IMR-90 (cell line): ENCODE measurements around the gene RTN4RL2. TPM values are rescaled to one million over a fixed set of nuclear protein-coding genes. Genes with fewer than 3 reads are reported as not detected.

Experiments
- ATAC-seq: fragments of 200-7000 bp; cut with Tn5 transposase; 2 replicates; pipeline ENCODE4 v1.9.1; 2020; ENCODE audit warnings: low read depth, mild to moderate bottlenecking, moderate library complexity
- BruUV-seq: library from RNA; stranded (reverse); fragments of 400-500 nt; replicated peaks from 2 replicates; lab custom pipeline; 2021; lab: Mats Ljungman, UMichigan
- CTCF ChIA-PET: fragments of 300-600 bp; formaldehyde crosslinking; extraction: SDS; loops from one replicate; lab custom pipeline; 2021; ENCODE audit warnings: antibody characterized with exemption; lab: Yijun Ruan, JAX
- POLR2A ChIA-PET: fragments of 300-600 bp; sonication (Branson Sonifier 250); formaldehyde crosslinking; loops from one replicate; lab custom pipeline; 2022; ENCODE audit warnings: antibody characterized with exemption; ENCODE audit not compliant: unreplicated experiment; lab: Charles Lee
- DNase-seq: peaks from one replicate; pipeline ENCODE4 v3.0.0; 2013
- H2AFZ ChIP-seq: replicated peaks from 2 replicates; pipeline ENCODE3; 2013; ENCODE audit warnings: low read length, mild to moderate bottlenecking; ENCODE audit not compliant: poor library complexity
- H2AK5ac ChIP-seq: 2 replicates; pipeline ENCODE4 v1.6.1; 2013; ENCODE audit warnings: low read depth, low read length, inconsistent platforms
- H2AK9ac ChIP-seq: replicated peaks from 2 replicates; pipeline ENCODE3; 2013; ENCODE audit warnings: mild to moderate bottlenecking, low read depth, low read length, moderate library complexity; ENCODE audit not compliant: poor library complexity
- H2BK120ac ChIP-seq: 2 replicates; pipeline ENCODE4 v1.6.1; 2013; ENCODE audit warnings: low read depth, low read length, inconsistent platforms
- H2BK15ac ChIP-seq: 3 replicates; pipeline ENCODE4 v1.6.1; 2013; ENCODE audit warnings: low read depth, low read length, inconsistent platforms
- H2BK20ac ChIP-seq: 2 replicates; pipeline ENCODE4 v1.6.1; 2013; ENCODE audit warnings: low read depth, mild to moderate bottlenecking, inconsistent platforms, low read length, moderate library complexity
- H2BK5ac ChIP-seq: 2 replicates; pipeline ENCODE4 v1.6.1; 2013; ENCODE audit warnings: mild to moderate bottlenecking, low read depth, low read length, inconsistent platforms; ENCODE audit not compliant: poor library complexity, severe bottlenecking
- H3K14ac ChIP-seq: replicated peaks from 2 replicates; pipeline ENCODE4 v1.6.1; 2013; ENCODE audit warnings: low read depth, low read length, inconsistent platforms
- H3K18ac ChIP-seq: 2 replicates; pipeline ENCODE4 v1.6.1; 2013; ENCODE audit warnings: low read depth, low read length, control low read depth
- H3K23ac ChIP-seq: 2 replicates; pipeline ENCODE4 v1.6.1; 2013; ENCODE audit warnings: low read depth, low read length, inconsistent platforms
- H3K27ac ChIP-seq: 2 replicates; pipeline ENCODE4 v1.5.1; 2013; ENCODE audit warnings: mild to moderate bottlenecking, control low read depth, low read length; ENCODE audit not compliant: insufficient read depth
- H3K27me3 ChIP-seq: 2 replicates; pipeline ENCODE4 v1.6.1; 2013; ENCODE audit warnings: low read length; ENCODE audit not compliant: control insufficient read depth, insufficient read depth
- H3K36me3 ChIP-seq: 2 replicates; pipeline ENCODE4 v1.6.1; 2013; ENCODE audit warnings: low read length, mixed read lengths; ENCODE audit not compliant: control insufficient read depth, insufficient read depth
- H3K4ac ChIP-seq: 2 replicates; pipeline ENCODE4 v1.6.1; 2013; ENCODE audit warnings: low read depth, low read length, inconsistent platforms
- H3K4me1 ChIP-seq: 2 replicates; pipeline ENCODE4 v1.6.1; 2013; ENCODE audit warnings: low read length, mixed read lengths; ENCODE audit not compliant: control insufficient read depth, insufficient read depth
- H3K4me2 ChIP-seq: 2 replicates; pipeline ENCODE4 v1.6.1; 2013; ENCODE audit warnings: low read depth, mild to moderate bottlenecking, control low read depth, low read length, moderate library complexity
- H3K4me3 ChIP-seq: 2 replicates; pipeline ENCODE4 v1.5.1; 2013; ENCODE audit warnings: low read depth, mild to moderate bottlenecking, control low read depth, low read length, moderate library complexity; ENCODE audit not compliant: insufficient read depth
- H3K56ac ChIP-seq: 2 replicates; pipeline ENCODE4 v1.6.1; 2013; ENCODE audit warnings: low read length, inconsistent platforms; ENCODE audit not compliant: insufficient read depth; ENCODE audit errors: extremely low read depth
- H3K79me1 ChIP-seq, 2 experiments: 2 replicates each; pipeline ENCODE4 v1.6.1; 2013; ENCODE audit warnings: low read length in 2 of 2, inconsistent platforms in 1 of 2, low read depth in 1 of 2
- H3K9ac ChIP-seq: 2 replicates; pipeline ENCODE4 v1.6.1; 2013; ENCODE audit warnings: low read depth, low read length, control low read depth
- H3K9me1 ChIP-seq: 2 replicates; pipeline ENCODE4 v1.6.1; 2013; ENCODE audit warnings: low read length, inconsistent platforms; ENCODE audit not compliant: insufficient read depth
- H3K9me3 ChIP-seq: 2 replicates; pipeline ENCODE4 v1.6.1; 2013; ENCODE audit warnings: low read length; ENCODE audit not compliant: control insufficient read depth, insufficient read depth
- H4K20me1 ChIP-seq: 2 replicates; pipeline ENCODE4 v1.6.1; 2013; ENCODE audit warnings: low read length, inconsistent platforms; ENCODE audit not compliant: insufficient read depth
- H4K5ac ChIP-seq: 2 replicates; pipeline ENCODE4 v1.6.1; 2013; ENCODE audit warnings: mild to moderate bottlenecking, low read depth, low read length, control low read depth
- H4K8ac ChIP-seq, 2 experiments: 2 replicates each; pipeline ENCODE4 v1.6.1; 2013; ENCODE audit warnings: low read depth in 2 of 2, low read length in 2 of 2, control low read depth in 1 of 2, inconsistent platforms in 1 of 2
- H4K91ac ChIP-seq: 2 replicates; pipeline ENCODE4 v1.6.1; 2013; ENCODE audit warnings: low read depth, low read length, inconsistent platforms; ENCODE audit not compliant: insufficient read depth
- CEBPB ChIP-seq: IDR thresholded peaks from 2 replicates; pipeline ENCODE4 v1.6.1; 2012; ENCODE audit warnings: low read depth, low read length, improper control_type of control experiment
- RCOR1 ChIP-seq: IDR thresholded peaks from 2 replicates; pipeline ENCODE4 v1.6.1; 2012; ENCODE audit warnings: mild to moderate bottlenecking, low read length, improper control_type of control experiment; ENCODE audit not compliant: insufficient replicate concordance
- WGBS, 2 experiments: methylation state at CpG; one replicate each; pipeline versions ENCODE4 v1.1.5 to v1.1.7; 2013; ENCODE audit warnings: missing lambda C conversion rate in 2 of 2; ENCODE audit not compliant: insufficient read length in 1 of 2; ENCODE audit errors: extremely low coverage in 2 of 2; 5-methylcytosine and 5-hydroxymethylcytosine counted together
- dilution Hi-C: fragments of 300-500 bp; cut with HindIII; formaldehyde crosslinking; loops from one replicate; pipeline ENCODE4 v1.14.3; 2018; ENCODE audit warnings: low sequenced_read_pairs; ENCODE audit not compliant: unreplicated experiment
- in situ Hi-C: fragments of 300-500 bp; cut with MboI; formaldehyde crosslinking; loops from 3 replicates; pipeline ENCODE4 v1.14.3; 2019; ENCODE audit warnings: low sequenced_read_pairs, inconsistent platforms, mixed read lengths
- intact Hi-C: fragments of 100-400 bp; cut with micrococcal nuclease; formaldehyde crosslinking; loops from 2 replicates; pipeline ENCODE4 v1.10.0; 2022
- polyA plus RNA-seq, 3 experiments: library from polyadenylated mRNA; depleted of rRNA; stranded (reverse); fragments of >200 nt; gene quantifications; 2 replicates each; pipeline ENCODE4 v1.2.3, GENCODE V29; 2012; ENCODE audit warnings: low replicate concordance in 1 of 3
- total RNA-seq: library from RNA; depleted of rRNA; stranded (reverse); fragments of >200 nt; gene quantifications from 2 replicates; pipeline ENCODE4 v1.2.3, GENCODE V29; 2012

The RTN4RL2 gene
- total and polyA plus RNA-seq, 2 of the 4 experiments (the other 2 are of a cell fraction) = 1.5 TPM; not detected in 1

DNA sequence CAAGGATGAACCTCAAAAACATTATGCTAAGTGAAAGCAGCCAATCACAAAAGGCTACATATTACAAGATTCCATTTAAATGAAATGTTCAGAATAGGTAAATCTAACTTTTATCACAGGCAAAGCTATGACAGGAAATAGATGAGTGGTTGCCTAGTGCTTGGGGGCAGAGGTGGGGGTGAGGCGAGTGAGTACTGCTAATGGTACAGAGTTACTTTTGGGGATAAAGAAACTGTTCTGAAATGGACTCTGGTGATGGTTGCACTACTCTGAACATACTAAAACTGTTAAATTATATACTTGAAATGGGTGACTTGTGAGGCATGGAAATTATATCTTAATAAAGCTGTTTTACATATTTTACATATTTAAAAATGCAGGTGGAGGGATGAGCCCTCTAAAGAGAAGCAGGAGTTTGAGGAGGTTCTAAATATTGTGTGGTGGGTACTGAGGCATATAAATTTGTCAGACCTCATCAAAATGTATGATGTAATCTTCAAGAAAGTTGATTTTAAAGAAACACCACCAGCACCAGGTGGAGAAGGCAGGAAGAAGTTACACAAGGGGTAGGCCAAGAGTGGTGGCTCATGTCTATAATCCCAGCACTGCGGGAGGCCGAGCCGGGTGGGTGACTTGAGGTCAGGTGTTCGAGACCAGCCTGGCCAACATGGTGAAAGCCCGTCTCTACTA, 51.6 kb downstream of the RTN4RL2 start:
- ATAC-seq = no peak

More for the DNA sequence above, 51.6 kb downstream of the RTN4RL2 start:
- no peak for DNase-seq
- Histone ChIP-seq H2BK120ac (no peak overlapping the region), H3K14ac (no peak overlapping the region), H3K56ac (no peak overlapping the region), H3K4ac (no peak overlapping the region), H2BK5ac (no peak overlapping the region), H3K9me1 (no peaks in the 10 kb centered on the region; the same call in 1 of the 2 replicates), H3K79me1 (peaks cover 7 to 24% of the 10 kb centered on the region in 2 experiments; a peak in 3 of 4 replicates), H3K4me3 (no peak overlapping the region), H2AFZ (no peak overlapping the region), H4K20me1 (peaks cover 7% of the 10 kb centered on the region; the same call in 1 of the 2 replicates), H4K8ac (no peak overlapping the region), H3K9ac (no peak overlapping the region), H4K5ac (no peak overlapping the region), H3K4me1 (no peaks in the 10 kb centered on the region; the same call in 1 of the 2 replicates), H2AK9ac (no peak overlapping the region), H3K9me3 (no peaks in the 10 kb centered on the region), H3K27ac (no peak overlapping the region), H3K4me2 (no peak overlapping the region), H3K36me3 (peaks cover 8% of the 10 kb centered on the region; the same call in 1 of the 2 replicates), H2BK20ac (no peak overlapping the region), H3K23ac (no peak overlapping the region), H3K18ac (no peak overlapping the region), H4K91ac (no peak overlapping the region), H3K27me3 (no peaks in the 10 kb centered on the region), H2BK15ac (no peak overlapping the region), H2AK5ac (no peak overlapping the region)
- POLR2A ChIA-PET = no interaction called here
- 90% methylated on average over 4 of the region's 6 CpGs; no CpG with 5 or more reads in 1 of the 2 experiments for WGBS, 2 experiments
- BruUV-seq = no TSS peak
- dilution Hi-C loops = no loop called here
- TF ChIP-seq RCOR1 (no peak), CEBPB (peak; percentile 14; the same call in 1 of the 2 replicates)
- in situ Hi-C loops = loop anchor here (25.0 kb wide), 1 partner anchor 675 kb away; no protein-coding TSS in a partner anchor
- CTCF ChIA-PET = interaction anchor here (1.1 kb wide), 1 partner anchor 19 kb away, joined by 3 read pairs; no protein-coding TSS in a partner anchor
- intact Hi-C loops = no loop called here
